ENCODE measurements around the gene TCEAL8. TPM values are rescaled to one million over a fixed set of nuclear protein-coding genes. Genes with fewer than 3 reads are reported as not detected.

TCEAL8 gene, protein sequence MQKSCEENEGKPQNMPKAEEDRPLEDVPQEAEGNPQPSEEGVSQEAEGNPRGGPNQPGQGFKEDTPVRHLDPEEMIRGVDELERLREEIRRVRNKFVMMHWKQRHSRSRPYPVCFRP
- total RNA-seq = 10 to 100 TPM in 1 of 4 donors, 1 to 10 TPM in 3; 6.6 to 15.8 (median 8.2) TPM
- 10 to 100 TPM in 2 of 3 donors, 1 to 10 TPM in 1; 9.5 to 13.9 (median 11.0) TPM for polyA plus RNA-seq
- long read RNA-seq, donor 1, partial matches to known transcripts = 0 of 1 reads
- long read RNA-seq, donor 1, other reads (novel, unspliced or antisense) = 1 of 1 reads
- long read RNA-seq, donor 2, partial matches to known transcripts = 0 of 2 reads
- long read RNA-seq, donor 2, other reads (novel, unspliced or antisense) = 0 of 2 reads

DNA sequence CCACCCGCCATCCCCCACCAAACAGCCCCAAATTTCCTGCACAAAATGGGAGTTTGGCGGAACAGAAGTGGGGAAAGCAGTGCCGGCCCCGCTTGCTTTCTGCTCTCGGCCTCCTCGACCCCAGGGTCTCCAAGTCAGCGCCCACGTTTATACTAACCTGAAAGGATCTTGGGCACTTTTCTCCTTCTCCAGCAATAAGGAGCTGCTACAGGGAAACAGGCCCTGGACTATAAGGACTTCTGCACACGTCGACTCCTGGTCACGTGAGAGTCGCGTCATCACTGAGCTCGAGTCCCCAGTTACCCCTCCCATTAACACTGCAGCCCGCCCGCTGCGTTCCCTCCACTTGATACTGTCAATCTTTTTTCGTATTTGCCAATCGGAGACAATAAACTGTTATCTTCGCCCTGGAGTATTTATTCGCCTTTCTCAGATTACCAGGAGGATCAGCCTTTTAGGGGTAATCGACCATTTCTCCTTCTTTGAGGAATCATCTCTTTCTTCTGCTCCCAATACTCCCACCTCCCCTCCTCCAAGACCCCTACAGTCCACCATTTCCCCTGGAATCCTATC lies at the start of gene TCEAL8:
Gene TCEAL8, minus strand, starts transcription at position 235 of the 573 bp plus-strand sequence. CDS start 1,176 bp downstream, outside the sequence.
- 0 to 25% (median 0%) methylated on average over 21 to 22 of the region's 22 CpGs for WGBS, 3 donors
- H3K27me3 ChIP-seq (ENCODE audit: insufficient read depth in 3 of 3, low read length in 2 of 3) = no peaks in the 10 kb centered on the region
- H3K9me3 ChIP-seq = no peaks in the 10 kb centered on the region
- H3K4me1 ChIP-seq = no peaks in the 10 kb centered on the region
- TF ChIP-seq, protein P1, sequence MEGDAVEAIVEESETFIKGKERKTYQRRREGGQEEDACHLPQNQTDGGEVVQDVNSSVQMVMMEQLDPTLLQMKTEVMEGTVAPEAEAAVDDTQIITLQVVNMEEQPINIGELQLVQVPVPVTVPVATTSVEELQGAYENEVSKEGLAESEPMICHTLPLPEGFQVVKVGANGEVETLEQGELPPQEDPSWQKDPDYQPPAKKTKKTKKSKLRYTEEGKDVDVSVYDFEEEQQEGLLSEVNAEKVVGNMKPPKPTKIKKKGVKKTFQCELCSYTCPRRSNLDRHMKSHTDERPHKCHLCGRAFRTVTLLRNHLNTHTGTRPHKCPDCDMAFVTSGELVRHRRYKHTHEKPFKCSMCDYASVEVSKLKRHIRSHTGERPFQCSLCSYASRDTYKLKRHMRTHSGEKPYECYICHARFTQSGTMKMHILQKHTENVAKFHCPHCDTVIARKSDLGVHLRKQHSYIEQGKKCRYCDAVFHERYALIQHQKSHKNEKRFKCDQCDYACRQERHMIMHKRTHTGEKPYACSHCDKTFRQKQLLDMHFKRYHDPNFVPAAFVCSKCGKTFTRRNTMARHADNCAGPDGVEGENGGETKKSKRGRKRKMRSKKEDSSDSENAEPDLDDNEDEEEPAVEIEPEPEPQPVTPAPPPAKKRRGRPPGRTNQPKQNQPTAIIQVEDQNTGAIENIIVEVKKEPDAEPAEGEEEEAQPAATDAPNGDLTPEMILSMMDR (IDR thresholded peaks at IDR 0.05) = no peak
- no peaks in the 10 kb centered on the region for H3K36me3 ChIP-seq (ENCODE audit: insufficient read depth in 1 of 2, low read depth in 1 of 2)
- peak within 1 kb of the TSS; percentile 62 for H3K27ac ChIP-seq
- intact Hi-C loops (cut with DNase I) = loop anchor here in 1 of 2 donors (5.0 kb wide), 1 partner anchor 43 kb away; no protein-coding TSS in a partner anchor
- peak; percentile 83 to 98 (median 92) for ATAC-seq
- H3K4me3 ChIP-seq = peak within 1 kb of the TSS; percentile 65
- peak; percentile 71 to 81 for DNase-seq

DNA sequence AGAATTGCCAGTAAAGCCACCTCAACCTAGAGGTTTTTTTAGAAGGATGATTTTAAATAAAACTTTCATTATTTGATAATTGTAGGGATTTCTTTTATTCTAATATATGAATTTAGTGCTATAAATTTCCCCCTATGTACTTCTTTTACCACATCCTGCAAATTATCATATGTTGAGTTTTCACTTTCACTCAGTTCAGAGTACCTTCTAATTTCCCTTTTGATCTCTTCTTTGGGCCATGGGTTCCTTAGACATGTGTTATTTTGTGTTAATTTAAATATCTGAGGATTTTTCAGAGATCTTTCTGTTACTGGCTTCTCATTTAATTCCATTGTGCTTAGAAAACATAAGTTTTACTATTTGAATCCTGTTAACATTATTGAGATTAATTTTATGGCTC lies 49.8 kb upstream of the TCEAL8 start:
- intact Hi-C loops (cut with DNase I) = no loop called here
- H3K4me3 ChIP-seq = no peak overlapping the region
- H3K27me3 ChIP-seq (ENCODE audit: insufficient read depth in 3 of 3, low read length in 2 of 3) = peaks cover 0 to 11% (median 0%) of the 10 kb centered on the region in 3 donors
- no peaks in the 10 kb centered on the region for H3K4me1 ChIP-seq
- H3K36me3 ChIP-seq (ENCODE audit: insufficient read depth in 1 of 2, low read depth in 1 of 2) = no peaks in the 10 kb centered on the region
- DNase-seq = no peak
- no peaks in the 10 kb centered on the region for H3K9me3 ChIP-seq
- H3K27ac ChIP-seq = no peak overlapping the region
- ATAC-seq = no peak
- TF ChIP-seq, protein P1 (IDR thresholded peaks at IDR 0.05) = no peak

DNA sequence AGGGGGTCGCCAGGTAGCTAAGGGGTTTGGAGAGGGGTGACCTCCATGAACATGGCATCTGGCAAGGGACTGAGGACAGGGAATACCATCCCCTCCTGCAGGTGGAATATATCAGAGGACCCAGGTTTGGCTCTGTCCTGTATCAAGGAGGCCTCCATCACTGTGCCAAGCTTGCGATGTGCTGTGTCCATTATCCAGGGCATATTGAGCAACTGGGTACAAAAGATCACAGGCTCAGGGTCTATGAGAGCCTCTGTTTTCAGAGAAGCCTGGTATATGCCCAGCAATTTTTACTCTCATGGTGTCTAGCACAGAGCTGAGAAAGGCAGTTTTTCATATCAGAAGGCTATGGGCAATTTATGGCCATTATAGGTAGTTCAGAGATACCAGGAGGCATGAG lies 38.2 kb upstream of the TCEAL8 start:
- TF ChIP-seq, protein P1 (IDR thresholded peaks at IDR 0.05) = no peak
- ATAC-seq (no peak), DNase-seq (no peak)
- intact Hi-C loops (cut with DNase I) = no loop called here
- Histone ChIP-seq H3K27me3 (ENCODE audit: insufficient read depth in 3 of 3, low read length in 2 of 3) (peaks cover 0 to 16% (median 0%) of the 10 kb centered on the region in 3 donors), H3K4me3 (no peak overlapping the region), H3K9me3 (peaks cover 12% of the 10 kb centered on the region), H3K4me1 (no peaks in the 10 kb centered on the region), H3K36me3 (ENCODE audit: insufficient read depth in 1 of 2, low read depth in 1 of 2) (no peaks in the 10 kb centered on the region), H3K27ac (no peak overlapping the region)
- WGBS, 3 donors = 85 to 96% (median 95%) methylated on average over 2 of the region's 2 CpGs

DNA sequence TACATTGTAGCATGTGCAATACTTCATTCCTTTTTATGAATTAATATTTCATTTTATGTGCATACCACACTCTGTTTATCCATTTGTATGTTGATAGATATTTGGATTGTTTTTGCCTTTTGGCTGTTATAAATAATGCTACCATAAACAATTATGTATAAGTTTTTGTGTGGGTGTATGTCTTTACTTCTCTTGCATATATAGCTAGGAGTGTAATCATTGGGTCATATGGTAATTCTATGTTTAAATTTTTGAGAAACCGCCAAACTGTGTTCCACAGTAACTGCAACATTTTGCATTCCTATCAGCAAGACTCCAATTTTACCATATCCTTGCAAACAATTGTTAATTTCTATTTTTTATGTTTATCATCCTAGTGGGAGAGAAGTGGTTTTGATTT lies 24.7 kb upstream of the TCEAL8 start:
- no peak for DNase-seq
- no peak overlapping the region for H3K4me3 ChIP-seq
- 71 to 90% (median 81%) methylated on average over 1 of the region's 1 CpG for WGBS, 3 donors
- peaks cover 0 to 69% (median 0%) of the 10 kb centered on the region in 3 donors for H3K27me3 ChIP-seq (ENCODE audit: insufficient read depth in 3 of 3, low read length in 2 of 3)
- no peak for ATAC-seq
- intact Hi-C loops (cut with DNase I) = no loop called here
- no peaks in the 10 kb centered on the region for H3K36me3 ChIP-seq (ENCODE audit: insufficient read depth in 1 of 2, low read depth in 1 of 2)
- no peak overlapping the region for H3K27ac ChIP-seq
- no peaks in the 10 kb centered on the region for H3K9me3 ChIP-seq
- H3K4me1 ChIP-seq = no peaks in the 10 kb centered on the region
- TF ChIP-seq, protein P1 (IDR thresholded peaks at IDR 0.05) = no peak

Data from psoas muscle (tissue), 8 donors.